Fibroblast of the aortic adventitia (primary cell): ENCODE results near the gene WDR86. TPM values are rescaled to one million over a fixed set of nuclear protein-coding genes. Genes with fewer than 3 reads are reported as not detected.

ENCODE experiments used
- DNase-seq: peaks from one replicate; pipeline ENCODE4 v3.0.0-alpha.2; 2010; ENCODE audit warnings: low read depth
- H3K4me3 ChIP-seq: 2 replicates; pipeline ENCODE4 v1.5.1; 2011; ENCODE audit warnings: low read depth, mild to moderate bottlenecking, control low read depth, low read length, moderate library complexity
- CTCF ChIP-seq: IDR thresholded peaks from 2 replicates; pipeline ENCODE4 v1.5.1; 2011; ENCODE audit warnings: mild to moderate bottlenecking, low read length, control low read depth, inconsistent platforms; ENCODE audit not compliant: insufficient read depth
- total RNA-seq: library from RNA; depleted of rRNA; stranded (reverse); fragments of >200 nt; gene quantifications from 2 replicates; pipeline ENCODE4 v1.2.3, GENCODE V29; 2012; ENCODE audit warnings: low replicate concordance

Gene WDR86
- total RNA-seq, 1 donor, result 0.45 TPM

- DNase-seq, result no peak
- H3K4me3 ChIP-seq, result no peak overlapping the region
- TF ChIP-seq CTCF, result no peak
These were observed 31.1 kb upstream of the WDR86 start for GRCh38 chr7:151440799-151441445.

GRCh38 chr7:151439855-151440798 is 30.3 kb upstream of the WDR86 start, which contains the start of gene CRYGN:
Gene CRYGN (minus strand): TSS chr7:151440141. CDS start chr7:151439917, 224 bp downstream.
- no peak within 1 kb of the TSS for H3K4me3 ChIP-seq
- TF ChIP-seq CTCF, result no peak
- DNase-seq, result no peak

DNA sequence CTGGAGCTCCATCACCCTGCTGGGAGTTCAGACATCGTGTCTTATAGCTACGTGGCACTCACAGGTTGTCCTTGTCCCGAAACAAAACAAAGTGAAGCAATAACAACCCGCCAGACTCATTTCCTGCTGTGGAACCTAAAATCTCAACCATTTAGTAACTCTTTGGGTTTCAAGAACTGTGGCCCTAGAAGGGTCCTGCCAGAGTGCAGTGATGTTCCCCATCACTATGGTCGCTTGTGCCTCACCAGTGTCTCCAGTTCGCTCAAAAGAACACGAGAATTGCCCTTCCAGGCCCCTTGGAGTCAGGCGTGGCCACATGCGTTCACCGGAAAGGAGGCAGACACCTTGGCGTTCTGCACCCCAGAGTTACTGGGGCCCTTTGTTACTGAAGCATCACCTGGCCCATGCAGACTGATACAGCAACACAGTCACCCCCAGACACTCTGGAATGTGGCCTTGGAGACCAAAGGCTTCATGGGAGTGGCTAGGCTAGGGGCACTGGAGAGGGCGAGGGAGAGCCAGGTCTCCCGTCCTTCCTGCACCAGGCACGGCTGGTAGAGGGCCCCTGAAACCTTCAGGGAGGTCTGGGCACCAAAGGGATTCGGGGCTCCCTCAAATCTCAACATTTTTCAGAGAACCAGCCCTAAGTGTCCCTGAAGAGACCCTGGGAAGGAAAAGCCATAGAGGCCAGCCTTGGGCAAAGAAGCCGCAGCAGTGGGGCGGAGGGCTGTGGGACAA is 29.2 kb upstream of the WDR86 start:
- DNase-seq, result no peak
- TF ChIP-seq CTCF, result no peak
- H3K4me3 ChIP-seq, result no peak overlapping the region

GRCh38 chr7:151437866-151438516 is 28.2 kb upstream of the WDR86 start:
- DNase-seq, result no peak
- no peak overlapping the region for H3K4me3 ChIP-seq
- no peak for TF ChIP-seq CTCF

DNA sequence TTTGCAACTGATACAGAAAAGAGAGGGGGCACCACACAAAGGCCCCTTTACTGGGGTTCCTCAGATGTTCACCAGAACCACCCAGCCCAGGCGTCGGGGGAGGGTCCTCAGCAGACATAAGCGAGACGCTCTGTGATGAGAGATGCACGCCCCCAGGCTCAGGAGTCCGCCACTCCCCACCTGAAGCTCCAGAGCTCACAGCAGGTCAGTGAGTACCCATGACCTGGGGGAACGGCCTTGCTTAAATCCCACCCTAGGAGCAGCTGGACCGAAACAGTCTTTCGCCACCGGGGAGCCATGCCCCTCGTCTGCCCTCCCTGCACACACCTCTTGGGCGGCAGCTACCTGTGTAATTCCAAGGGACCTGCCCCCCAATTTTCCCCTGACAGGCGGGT is 27.3 kb upstream of the WDR86 start:
- TF ChIP-seq CTCF, result no peak
- no peak for DNase-seq
- H3K4me3 ChIP-seq, result no peak overlapping the region
